ENCODE data around the gene PEPD.

- TF ChIP-seq EZH2 (IDR thresholded peaks at IDR 0.05; ENCODE audit: borderline replicate concordance, low read depth, low read length, severe bottlenecking) (no peak), POLR2A (IDR thresholded peaks at IDR 0.05; ENCODE audit: low read depth, low read length) (no peak), CTCF (IDR thresholded peaks at IDR 0.05; ENCODE audit: extremely low read depth in 1 of 2, insufficient read depth in 1 of 2, low read depth in 1 of 2, low read length in 2 of 2) (no peak), FOS (IDR thresholded peaks at IDR 0.05; ENCODE audit: borderline replicate concordance, insufficient read depth, low read length) (no peak), MAX (IDR thresholded peaks at IDR 0.05; ENCODE audit: insufficient read depth, insufficient read length) (no peak)
These were observed 164.0 kb downstream of the PEPD start for GRCh38 chr19:33357556-33357955.
